Naive thymus-derived CD4-positive, alpha-beta T cell (primary cell): ENCODE measurements around the gene NRN1L. TPM values are rescaled to one million over a fixed set of nuclear protein-coding genes. Genes with fewer than 3 reads are reported as not detected.

Experiments used
- ATAC-seq: fragments of 150-1000 bp; cut with Tn5 transposase; 2 replicates; pipeline ENCODE4 v1.10.0; 2021; ENCODE audit warnings: mild to moderate bottlenecking, moderate library complexity
- CTCF ChIA-PET: fragments of 350-600 bp; sonication (Branson Sonifier 250); formaldehyde crosslinking; loops from one replicate; lab custom pipeline; 2021; ENCODE audit warnings: antibody characterized with exemption; lab: Charles Lee
- POLR2A ChIA-PET: fragments of 350-600 bp; sonication (Branson Sonifier 250); formaldehyde crosslinking; loops from one replicate; lab custom pipeline; 2021; ENCODE audit warnings: antibody characterized with exemption, inconsistent platforms; lab: Charles Lee
- DNase-seq, 9 donors: peaks; one replicate each; pipeline versions ENCODE4 v3.0.0 to v3.0.0-alpha.2; 2020 to 2022; ENCODE audit warnings: mixed read lengths in 1 of 9
- H3K27ac ChIP-seq: one replicate; pipeline ENCODE4 v1.7.0; 2013; ENCODE audit warnings: mild to moderate bottlenecking, low read depth, low read length, moderate library complexity
- H3K27me3 ChIP-seq, 2 donors: one replicate each; pipeline ENCODE4 v1.7.0; 2013; ENCODE audit warnings: low read length in 2 of 2, mild to moderate bottlenecking in 2 of 2, moderate library complexity in 2 of 2; ENCODE audit not compliant: control insufficient read depth in 2 of 2, insufficient read depth in 2 of 2
- H3K36me3 ChIP-seq, 3 experiments: 1 replicate in 2 of 3; 2 replicates in 1 of 3; pipeline ENCODE4 v1.7.0; 2013; ENCODE audit warnings: low read length in 3 of 3, mild to moderate bottlenecking in 3 of 3, moderate library complexity in 1 of 3; ENCODE audit not compliant: insufficient read depth in 3 of 3, control insufficient read depth in 2 of 3
- H3K4me1 ChIP-seq, 2 donors: one replicate each; pipeline ENCODE4 v1.7.0; 2013; ENCODE audit warnings: low read length in 2 of 2, mild to moderate bottlenecking in 2 of 2, moderate library complexity in 1 of 2; ENCODE audit not compliant: control insufficient read depth in 2 of 2, insufficient read depth in 2 of 2
- H3K4me3 ChIP-seq: 2 replicates; pipeline ENCODE4 v1.7.0; 2013; ENCODE audit warnings: mild to moderate bottlenecking, low read length
- H3K9me3 ChIP-seq, 3 experiments: 1 replicate in 2 of 3; 2 replicates in 1 of 3; pipeline ENCODE4 v1.7.0; 2013; ENCODE audit warnings: low read length in 3 of 3; ENCODE audit not compliant: control insufficient read depth in 2 of 3
- H3K27ac Mint-ChIP-seq, 9 donors: one replicate each; pipeline ENCODE4 v1.8.0; 2020 to 2022; ENCODE audit warnings: mixed read lengths in 9 of 9, mild to moderate bottlenecking in 8 of 9, moderate library complexity in 5 of 9, inconsistent platforms in 2 of 9
- H3K27me3 Mint-ChIP-seq, 5 donors: one replicate each; pipeline ENCODE4 v1.8.0; 2021 to 2022; ENCODE audit warnings: mixed read lengths in 5 of 5, mild to moderate bottlenecking in 1 of 5
- H3K36me3 Mint-ChIP-seq, 5 donors: one replicate each; pipeline ENCODE4 v1.8.0; 2020 to 2022; ENCODE audit warnings: mixed read lengths in 5 of 5, mild to moderate bottlenecking in 3 of 5, inconsistent platforms in 1 of 5
- H3K4me1 Mint-ChIP-seq, 7 donors: one replicate each; pipeline ENCODE4 v1.8.0; 2020 to 2022; ENCODE audit warnings: mixed read lengths in 7 of 7, mild to moderate bottlenecking in 3 of 7, inconsistent platforms in 1 of 7
- H3K4me3 Mint-ChIP-seq, 10 donors: one replicate each; pipeline ENCODE4 v1.8.0; 2020 to 2022; ENCODE audit warnings: mild to moderate bottlenecking in 10 of 10, mixed read lengths in 10 of 10, moderate library complexity in 6 of 10, inconsistent platforms in 2 of 10
- H3K9me3 Mint-ChIP-seq, 11 donors: one replicate each; pipeline ENCODE4 v1.8.0; 2020 to 2022; ENCODE audit warnings: mixed read lengths in 11 of 11, mild to moderate bottlenecking in 4 of 11, inconsistent platforms in 1 of 11, moderate library complexity in 1 of 11
- intact Hi-C, 2 donors: fragments of 100-400 bp; cut with micrococcal nuclease; formaldehyde crosslinking; loops; one replicate each; pipeline ENCODE4 v1.15.1; 2023
- polyA plus RNA-seq, 2 donors: library from polyadenylated mRNA; unstranded; fragments of 300-500 nt; fragmentation: Illumina TruSeq; gene quantifications; one replicate each; pipeline ENCODE4 v1.2.3, GENCODE V29; 2021
- total RNA-seq, 6 experiments: library from RNA in 5 of 6; stranded (reverse) in 5 of 6; gene quantifications; 1 replicate in 5 of 6; 2 replicates in 1 of 6; pipeline ENCODE4 v1.2.3 and lab custom pipeline; 2021 to 2026

NRN1L gene
- total and polyA plus RNA-seq, 7 experiments from 2014 or later: 1.1 to 6.4 (median 3.2) TPM; not detected in 2

DNA sequence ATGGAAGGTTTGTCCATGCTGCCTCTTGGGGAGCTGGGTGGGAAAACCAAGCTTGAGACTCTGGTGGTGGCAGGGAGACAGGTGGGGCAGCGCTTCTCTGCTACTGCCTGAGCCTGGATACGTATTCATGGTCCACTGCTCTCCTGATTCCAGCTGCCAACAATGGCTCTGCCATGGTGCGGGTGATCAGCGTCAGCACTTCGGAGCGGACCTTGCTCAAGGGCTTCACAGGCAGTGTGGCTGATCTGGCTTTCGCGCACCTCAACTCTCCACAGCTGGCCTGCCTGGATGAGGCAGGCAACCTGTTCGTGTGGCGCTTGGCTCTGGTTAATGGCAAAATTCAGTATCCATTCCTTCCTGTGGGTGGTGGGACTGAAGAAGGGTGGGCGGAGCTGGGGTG lies 7.6 kb upstream of the NRN1L start:
- DNase-seq (no peak), ATAC-seq (no peak)
- Mint-ChIP-seq H3K9me3 (no peaks in the 10 kb centered on the region), H3K36me3 (peaks cover 0 to 52% (median 0%) of the 10 kb centered on the region in 5 donors), H3K27me3 (no peaks in the 10 kb centered on the region), H3K4me3 (no peak overlapping the region), H3K27ac (no peak overlapping the region), H3K4me1 (peaks cover 25 to 39% (median 35%) of the 10 kb centered on the region in 7 donors)
- POLR2A ChIA-PET: interaction anchor here (0.6 to 1.4 kb wide), 3 partner anchors 14 to 208 kb away, joined by 3 read pairs; partner anchors contain the start of gene NFATC3
- CTCF ChIA-PET: no interaction called here
- intact Hi-C loops: no loop called here
- no peaks in the 10 kb centered on the region for H3K9me3 ChIP-seq
- peaks cover 19 to 29% of the 10 kb centered on the region in 2 donors for H3K4me1 ChIP-seq
- no peaks in the 10 kb centered on the region for H3K27me3 ChIP-seq
- no peak overlapping the region for H3K27ac ChIP-seq
- no peak overlapping the region for H3K4me3 ChIP-seq
- H3K36me3 ChIP-seq: peaks cover 22 to 73% (median 43%) of the 10 kb centered on the region in 3 experiments

DNA sequence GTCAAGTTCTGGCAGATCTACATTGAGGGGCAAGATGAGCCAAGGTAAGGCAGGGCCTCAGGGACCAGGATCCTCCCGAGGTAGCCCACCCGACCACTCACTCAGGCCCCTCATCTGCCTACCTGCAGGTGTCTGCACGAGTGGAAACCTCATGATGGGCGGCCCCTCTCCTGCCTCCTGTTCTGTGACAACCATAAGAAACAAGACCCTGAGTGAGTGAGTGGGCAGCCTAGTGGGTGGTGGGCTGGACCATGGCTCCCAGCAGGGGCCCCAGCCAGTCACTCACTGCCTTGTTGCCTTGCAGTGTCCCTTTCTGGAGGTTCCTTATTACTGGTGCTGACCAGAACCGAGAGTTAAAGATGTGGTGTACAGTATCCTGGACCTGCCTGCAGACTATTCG lies 6.5 kb upstream of the NRN1L start:
- H3K27me3 ChIP-seq: no peaks in the 10 kb centered on the region
- ATAC-seq: no peak
- H3K27ac ChIP-seq: no peak overlapping the region
- POLR2A ChIA-PET: interaction anchor here (1.4 kb wide), 2 partner anchors 10 to 207 kb away, joined by 3 to 4 read pairs; partner anchors contain the start of gene NFATC3
- H3K9me3 ChIP-seq: no peaks in the 10 kb centered on the region
- intact Hi-C loops: no loop called here
- no peak overlapping the region for H3K4me3 ChIP-seq
- CTCF ChIA-PET: interaction anchor here (1.3 kb wide), 1 partner anchor 163 kb away, joined by 4 read pairs; no protein-coding TSS in a partner anchor
- H3K36me3 ChIP-seq: peaks cover 22 to 82% (median 47%) of the 10 kb centered on the region in 3 experiments
- peaks cover 0 to 55% (median 3%) of the 10 kb centered on the region in 5 donors for H3K36me3 Mint-ChIP-seq
- DNase-seq: no peak
- H3K27ac Mint-ChIP-seq: no peak overlapping the region
- no peaks in the 10 kb centered on the region for H3K27me3 Mint-ChIP-seq
- no peaks in the 10 kb centered on the region for H3K9me3 Mint-ChIP-seq
- peaks cover 15 to 23% of the 10 kb centered on the region in 2 donors for H3K4me1 ChIP-seq
- H3K4me1 Mint-ChIP-seq: peaks cover 26 to 32% (median 29%) of the 10 kb centered on the region in 7 donors
- no peak overlapping the region for H3K4me3 Mint-ChIP-seq

DNA sequence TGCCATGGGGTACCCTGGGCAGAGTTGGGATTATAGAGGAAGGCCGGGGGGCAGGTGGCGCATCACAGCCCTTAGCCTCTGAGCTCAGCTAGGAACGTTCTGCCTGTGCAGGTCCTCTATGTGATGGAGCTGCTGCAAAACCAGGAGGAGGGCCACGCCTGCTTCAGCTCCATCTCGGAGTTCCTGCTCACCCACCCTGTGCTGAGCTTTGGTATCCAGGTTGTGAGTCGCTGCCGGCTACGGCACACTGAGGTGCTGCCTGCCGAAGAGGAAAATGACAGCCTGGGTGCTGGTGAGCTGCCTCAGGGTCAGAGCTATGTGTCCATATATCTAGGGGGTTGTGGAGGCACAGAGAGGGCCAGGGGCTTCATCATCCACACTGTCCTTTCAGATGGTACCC lies 5.8 kb upstream of the NRN1L start:
- no peaks in the 10 kb centered on the region for H3K27me3 ChIP-seq
- no peak overlapping the region for H3K4me3 Mint-ChIP-seq
- H3K27ac ChIP-seq: no peak overlapping the region
- peaks cover 22 to 85% (median 48%) of the 10 kb centered on the region in 3 experiments for H3K36me3 ChIP-seq
- no peaks in the 10 kb centered on the region for H3K27me3 Mint-ChIP-seq
- H3K4me3 ChIP-seq: no peak overlapping the region
- DNase-seq (no peak), ATAC-seq (no peak)
- peaks cover 0 to 58% (median 8%) of the 10 kb centered on the region in 5 donors for H3K36me3 Mint-ChIP-seq
- intact Hi-C loops: no loop called here
- peak overlapping the region in 1 of 9 donors; percentile 29 for H3K27ac Mint-ChIP-seq
- no peaks in the 10 kb centered on the region for H3K9me3 ChIP-seq
- ChIA-PET POLR2A (interaction anchor here (1.4 kb wide), 2 partner anchors 9 to 206 kb away, joined by 3 to 4 read pairs; partner anchors contain the start of gene NFATC3), CTCF (interaction anchor here (1.3 kb wide), 1 partner anchor 162 kb away, joined by 4 read pairs; no protein-coding TSS in a partner anchor)
- H3K9me3 Mint-ChIP-seq: no peaks in the 10 kb centered on the region
- H3K4me1 ChIP-seq: peaks cover 11 to 22% of the 10 kb centered on the region in 2 donors
- peaks cover 24 to 29% (median 26%) of the 10 kb centered on the region in 7 donors for H3K4me1 Mint-ChIP-seq

DNA sequence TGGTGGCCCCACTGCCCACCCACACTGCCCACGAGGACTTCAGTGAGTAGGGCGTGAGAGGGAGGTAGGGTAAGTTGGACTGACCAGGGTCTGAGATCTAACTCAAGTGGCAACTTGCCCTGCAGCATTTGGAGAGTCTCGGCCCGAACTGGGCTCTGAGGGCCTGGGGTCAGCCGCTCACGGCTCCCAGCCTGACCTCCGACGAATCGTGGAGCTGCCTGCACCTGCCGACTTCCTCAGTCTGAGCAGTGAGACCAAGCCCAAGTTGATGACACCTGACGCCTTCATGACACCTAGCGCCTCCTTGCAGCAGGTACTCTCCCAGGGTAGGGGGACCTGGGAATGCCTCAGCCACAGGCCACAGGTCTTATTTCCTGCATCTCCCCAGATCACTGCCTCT lies 5.2 kb upstream of the NRN1L start:
- ChIA-PET CTCF (interaction anchor here (1.3 kb wide), 1 partner anchor 161 kb away, joined by 4 read pairs; no protein-coding TSS in a partner anchor), POLR2A (interaction anchor here (1.4 kb wide), 1 partner anchor 9 kb away, joined by 4 read pairs; no protein-coding TSS in a partner anchor)
- Mint-ChIP-seq H3K36me3 (peaks cover 0 to 61% (median 8%) of the 10 kb centered on the region in 5 donors), H3K4me1 (peaks cover 18 to 22% (median 21%) of the 10 kb centered on the region in 7 donors), H3K27me3 (no peaks in the 10 kb centered on the region), H3K9me3 (peaks cover 0 to 1% (median 0%) of the 10 kb centered on the region in 11 donors), H3K27ac (no peak overlapping the region), H3K4me3 (no peak overlapping the region)
- Histone ChIP-seq H3K9me3 (no peaks in the 10 kb centered on the region), H3K36me3 (peaks cover 22 to 92% (median 53%) of the 10 kb centered on the region in 3 experiments), H3K27me3 (no peaks in the 10 kb centered on the region), H3K27ac (no peak overlapping the region), H3K4me3 (no peak overlapping the region), H3K4me1 (peaks cover 5 to 16% of the 10 kb centered on the region in 2 donors)
- DNase-seq: no peak
- intact Hi-C loops: no loop called here
- no peak for ATAC-seq

DNA sequence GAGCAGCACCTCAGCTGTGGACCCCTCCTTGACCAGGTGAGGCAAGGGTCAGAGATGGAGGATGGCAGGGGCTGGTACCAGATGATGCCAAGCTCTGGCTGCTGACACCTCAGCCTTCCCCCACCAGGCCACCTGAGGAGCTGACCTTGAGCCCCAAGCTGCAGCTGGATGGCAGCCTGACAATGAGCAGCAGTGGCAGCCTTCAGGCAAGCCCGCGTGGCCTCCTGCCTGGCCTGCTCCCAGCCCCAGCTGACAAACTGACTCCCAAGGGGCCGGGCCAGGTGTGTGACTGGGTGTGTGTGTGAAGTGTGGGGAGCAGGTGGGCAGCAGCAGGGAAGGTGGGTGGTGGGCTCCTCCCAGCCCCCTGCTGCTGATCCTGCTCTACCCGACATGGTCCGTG lies 4.7 kb upstream of the NRN1L start:
- no peak for ATAC-seq
- H3K27me3 Mint-ChIP-seq: no peaks in the 10 kb centered on the region

DNA sequence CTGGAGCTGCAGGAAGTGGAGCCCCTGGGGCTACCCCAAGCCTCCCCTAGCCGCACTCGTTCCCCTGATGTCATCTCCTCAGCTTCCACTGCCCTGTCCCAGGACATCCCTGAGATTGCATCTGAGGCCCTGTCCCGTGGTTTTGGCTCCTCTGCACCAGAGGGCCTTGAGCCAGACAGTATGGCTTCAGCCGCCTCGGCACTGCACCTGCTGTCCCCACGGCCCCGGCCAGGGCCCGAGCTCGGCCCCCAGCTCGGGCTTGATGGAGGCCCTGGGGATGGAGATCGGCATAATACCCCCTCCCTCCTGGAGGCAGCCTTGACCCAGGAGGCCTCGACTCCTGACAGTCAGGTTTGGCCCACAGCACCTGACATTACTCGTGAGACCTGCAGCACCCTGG lies 4.1 kb upstream of the NRN1L start:
- H3K27ac ChIP-seq: no peak overlapping the region
- Mint-ChIP-seq H3K4me1 (peaks cover 7 to 11% (median 10%) of the 10 kb centered on the region in 7 donors), H3K27me3 (no peaks in the 10 kb centered on the region), H3K4me3 (no peak overlapping the region), H3K27ac (peak overlapping the region in 1 of 9 donors; percentile 41), H3K9me3 (peaks cover 0 to 2% (median 0%) of the 10 kb centered on the region in 11 donors), H3K36me3 (peaks cover 0 to 63% (median 8%) of the 10 kb centered on the region in 5 donors)
- ATAC-seq (no peak), DNase-seq (no peak)
- POLR2A ChIA-PET: interaction anchor here (0.6 kb wide), 1 partner anchor 36 kb away, joined by 3 read pairs; no protein-coding TSS in a partner anchor
- no peaks in the 10 kb centered on the region for H3K27me3 ChIP-seq
- no peaks in the 10 kb centered on the region for H3K9me3 ChIP-seq
- intact Hi-C loops: no loop called here
- CTCF ChIA-PET: interaction anchor here (0.6 to 0.7 kb wide), 2 partner anchors 185 to 798 kb away, joined by 3 to 4 read pairs; no protein-coding TSS in a partner anchor
- no peak overlapping the region for H3K4me3 ChIP-seq
- peaks cover 0 to 8% of the 10 kb centered on the region in 2 donors for H3K4me1 ChIP-seq
- H3K36me3 ChIP-seq: peaks cover 22 to 98% (median 57%) of the 10 kb centered on the region in 3 experiments

More for the DNA sequence above, 4.7 kb upstream of the NRN1L start:
- no peak overlapping the region for H3K4me3 ChIP-seq
- no peaks in the 10 kb centered on the region for H3K9me3 ChIP-seq
- Mint-ChIP-seq H3K9me3 (peaks cover 0 to 2% (median 0%) of the 10 kb centered on the region in 11 donors), H3K4me1 (peaks cover 13 to 18% (median 16%) of the 10 kb centered on the region in 7 donors), H3K4me3 (no peak overlapping the region), H3K36me3 (peaks cover 0 to 63% (median 8%) of the 10 kb centered on the region in 5 donors), H3K27ac (peak overlapping the region in 1 of 9 donors; percentile 41)
- CTCF ChIA-PET: interaction anchor here (0.6 to 0.7 kb wide), 2 partner anchors 185 to 799 kb away, joined by 3 to 4 read pairs; no protein-coding TSS in a partner anchor
- H3K27me3 ChIP-seq: no peaks in the 10 kb centered on the region
- no peak overlapping the region for H3K27ac ChIP-seq
- no peak for DNase-seq
- intact Hi-C loops: no loop called here
- peaks cover under 1 to 14% of the 10 kb centered on the region in 2 donors for H3K4me1 ChIP-seq
- H3K36me3 ChIP-seq: peaks cover 22 to 96% (median 57%) of the 10 kb centered on the region in 3 experiments
- POLR2A ChIA-PET: no interaction called here
